ENCODE data around the gene ZCCHC14.
A peak's percentile ranks its signal among the peaks of the same experiment; 100 is the strongest.
"Not testable (repeated sequence)": the region's sequence is repeated elsewhere in the genome, so short reads cannot be mapped to it uniquely, and the experiment has no call there.

Gene ZCCHC14

DNA sequence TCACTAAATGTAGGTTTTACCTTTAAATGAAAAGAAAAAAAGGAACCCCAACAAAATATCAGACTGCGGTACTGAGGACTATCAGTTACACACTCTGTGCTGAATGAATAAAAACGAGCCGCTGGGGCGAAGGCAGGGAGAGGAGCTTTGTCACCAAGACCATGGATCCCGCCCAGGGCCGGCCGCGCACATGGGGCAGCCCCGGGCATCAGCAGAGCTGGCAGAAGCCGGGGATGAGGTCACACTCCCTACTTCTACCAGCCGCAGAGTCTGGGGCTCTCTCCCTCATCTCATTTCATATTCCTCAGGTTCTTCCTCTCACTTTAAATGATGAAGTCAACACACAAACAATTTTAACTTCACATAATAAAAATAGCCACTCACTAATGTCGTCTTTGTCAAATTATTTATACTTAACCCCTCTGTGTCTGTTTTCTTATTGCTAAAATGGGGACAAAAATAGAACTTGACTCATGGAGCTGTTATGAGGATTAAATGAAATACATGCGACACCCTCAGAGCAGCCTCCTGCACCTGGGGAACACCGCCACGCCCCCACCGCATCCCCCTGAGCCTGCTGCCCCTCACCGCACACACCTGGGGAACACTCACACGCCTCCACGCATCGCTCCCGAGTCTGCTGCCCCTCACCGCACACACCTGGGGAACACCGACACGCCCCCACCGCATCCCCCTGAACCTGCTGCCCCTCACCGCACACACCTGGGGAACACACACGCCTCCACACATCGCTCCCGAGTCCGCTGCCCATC is 15.4 kb downstream of the ZCCHC14 start:
- not testable (repeated sequence) for DNase-seq (ENCODE audit: low read depth in 2 of 2)

DNA sequence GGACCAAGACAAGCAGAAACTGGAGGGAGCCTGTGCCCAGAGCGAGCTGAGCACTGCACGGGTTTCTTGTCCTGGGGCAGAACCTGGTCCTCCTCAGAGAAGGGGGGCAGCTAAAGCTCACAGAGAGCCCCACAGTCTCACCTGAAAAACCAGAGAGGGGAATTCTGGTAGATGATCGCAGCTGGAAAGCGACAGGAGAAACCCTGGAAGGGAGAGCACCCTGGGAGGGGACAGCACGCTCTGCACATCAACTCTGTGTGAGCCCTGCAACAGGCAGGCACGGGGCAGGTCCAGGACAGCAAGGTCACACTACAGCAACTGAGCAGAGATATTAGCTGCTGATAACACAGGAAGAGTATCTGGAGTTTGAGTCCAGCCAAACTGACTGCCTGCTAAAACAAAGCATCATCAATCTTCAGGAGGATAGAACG is 18.2 kb downstream of the ZCCHC14 start:
- DNase-seq (ENCODE audit: low read depth in 2 of 2) = no peak

DNA sequence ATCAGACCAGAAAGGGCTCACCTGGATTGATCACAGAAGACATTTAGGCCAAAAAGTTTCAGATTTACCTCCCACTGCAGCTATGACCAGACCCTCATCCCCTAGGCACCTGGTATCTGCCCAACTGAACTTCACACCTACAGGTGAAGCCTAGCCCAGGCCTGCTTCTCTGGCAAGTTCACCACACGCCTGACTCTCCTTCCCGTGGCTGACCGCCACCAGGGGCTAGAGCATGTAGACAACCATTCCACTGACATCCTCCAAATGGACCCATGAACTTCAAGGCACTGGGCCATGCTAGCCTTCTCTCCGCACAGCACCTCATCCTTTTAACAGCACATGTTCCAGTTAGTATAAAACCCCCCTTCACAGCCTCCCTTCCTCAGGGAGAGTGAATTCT is 18.8 kb downstream of the ZCCHC14 start:
- no peak for DNase-seq (ENCODE audit: low read depth in 2 of 2)

DNA sequence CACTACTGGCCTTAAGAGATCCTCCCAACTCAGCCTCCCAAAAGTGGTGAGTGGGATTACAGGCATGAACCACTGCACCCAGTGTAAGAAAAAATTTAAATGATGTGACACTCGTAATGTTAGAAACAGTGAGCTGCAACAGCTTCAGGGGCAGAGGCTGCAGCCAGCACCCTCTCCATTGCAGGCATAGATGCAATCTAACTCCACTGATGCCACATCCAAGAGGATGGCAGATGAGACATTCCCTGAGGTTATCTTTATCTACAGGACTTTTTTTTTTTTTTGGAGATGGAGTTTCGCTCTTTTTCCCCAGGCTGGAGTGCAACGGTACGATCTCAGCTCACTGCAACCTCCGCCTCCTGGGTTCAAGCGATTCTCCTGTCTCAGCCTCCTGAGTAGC is 19.9 kb downstream of the ZCCHC14 start:
- no peak for DNase-seq (ENCODE audit: low read depth in 2 of 2)

DNA sequence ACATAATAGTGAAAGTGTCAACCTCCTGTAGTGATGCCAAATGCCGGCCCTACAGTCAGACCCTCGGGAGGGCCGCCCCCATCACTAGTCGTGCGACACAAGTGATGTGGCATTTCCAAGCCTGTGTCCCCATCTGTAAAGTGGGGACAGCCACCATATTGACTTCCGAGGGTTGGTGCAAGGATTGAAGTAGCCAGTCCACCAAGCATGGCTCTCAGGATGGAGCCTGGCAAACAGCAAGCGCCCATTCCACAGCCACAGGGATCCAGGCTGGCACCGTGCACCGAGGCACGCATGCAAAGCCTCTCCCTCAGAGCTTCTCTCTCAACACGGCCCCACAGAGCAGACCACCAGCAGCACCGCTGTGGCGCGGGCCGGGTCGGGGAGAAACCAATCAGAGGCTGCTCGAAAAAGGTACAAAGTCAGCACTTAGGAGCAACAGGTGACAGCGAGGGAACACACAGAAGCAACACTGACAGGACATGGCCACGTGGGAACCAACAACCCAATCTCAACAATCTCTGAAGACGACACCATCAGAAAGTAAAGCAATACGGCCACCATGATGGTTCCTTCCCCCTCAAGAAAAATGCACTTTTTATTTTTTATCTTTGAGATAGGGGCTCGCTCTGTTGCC is 20.6 kb downstream of the ZCCHC14 start:
- DNase-seq (ENCODE audit: low read depth in 2 of 2) = no peak

DNA sequence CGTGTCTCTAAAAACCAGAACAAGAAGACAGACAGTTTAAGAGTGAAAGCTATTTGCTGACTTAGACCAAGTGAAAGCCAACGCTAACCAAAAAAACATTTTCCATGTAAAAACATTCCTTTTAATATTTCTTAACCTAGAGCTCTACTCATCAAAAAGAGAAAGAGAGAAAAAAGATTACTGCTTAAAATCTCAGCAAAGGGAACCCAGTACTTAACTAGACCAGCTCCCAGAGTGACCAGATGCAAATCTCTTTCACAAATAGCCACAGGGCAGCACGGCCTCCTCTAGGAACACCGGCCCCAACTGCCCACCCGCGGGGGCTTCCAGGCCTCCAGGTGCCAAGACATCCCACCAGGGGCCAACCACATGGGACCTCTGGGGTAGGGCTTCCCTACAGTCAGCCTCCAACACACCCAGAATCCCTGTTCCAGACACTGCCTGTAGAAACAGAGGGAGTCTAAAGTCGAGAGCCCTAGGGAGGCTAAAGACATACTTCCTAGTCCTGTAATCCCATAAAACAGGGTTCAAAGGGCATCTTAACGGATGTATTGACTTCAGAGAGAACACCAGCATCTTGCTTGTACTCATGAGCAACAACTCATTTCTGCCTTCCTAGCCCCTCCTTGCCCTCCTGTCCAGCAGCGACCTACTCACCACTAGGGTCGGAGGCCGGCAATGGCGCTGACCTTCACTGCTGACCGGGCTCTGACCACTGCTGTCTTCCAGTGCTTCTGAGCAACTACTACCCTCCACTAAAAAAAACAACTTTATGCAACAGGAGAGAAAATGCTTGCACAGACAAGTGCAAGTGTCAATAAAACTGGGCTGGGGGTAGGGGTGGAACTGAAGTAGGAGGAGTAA is 21.3 kb downstream of the ZCCHC14 start:
- no peak for DNase-seq (ENCODE audit: low read depth in 2 of 2)

DNA sequence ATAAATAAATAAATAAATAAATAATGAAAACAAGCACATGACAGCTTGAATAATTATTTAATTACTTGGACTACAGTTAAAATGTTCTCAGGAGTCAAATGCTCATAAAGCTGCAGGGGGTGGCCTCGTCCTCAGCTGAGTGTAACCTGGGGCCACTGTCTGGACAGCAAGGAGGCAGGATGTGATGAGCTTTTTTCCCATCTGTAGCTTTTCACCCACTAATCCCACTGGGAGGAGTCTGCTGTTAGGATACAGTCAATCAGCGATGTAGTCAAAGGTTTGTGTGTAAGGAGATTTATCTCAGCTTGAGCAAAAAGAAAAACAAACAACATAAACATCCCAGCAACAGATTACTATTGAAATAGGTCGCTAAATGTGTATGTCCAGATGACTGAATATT is 22.5 kb downstream of the ZCCHC14 start:
- no peak for DNase-seq (ENCODE audit: low read depth in 2 of 2)

DNA sequence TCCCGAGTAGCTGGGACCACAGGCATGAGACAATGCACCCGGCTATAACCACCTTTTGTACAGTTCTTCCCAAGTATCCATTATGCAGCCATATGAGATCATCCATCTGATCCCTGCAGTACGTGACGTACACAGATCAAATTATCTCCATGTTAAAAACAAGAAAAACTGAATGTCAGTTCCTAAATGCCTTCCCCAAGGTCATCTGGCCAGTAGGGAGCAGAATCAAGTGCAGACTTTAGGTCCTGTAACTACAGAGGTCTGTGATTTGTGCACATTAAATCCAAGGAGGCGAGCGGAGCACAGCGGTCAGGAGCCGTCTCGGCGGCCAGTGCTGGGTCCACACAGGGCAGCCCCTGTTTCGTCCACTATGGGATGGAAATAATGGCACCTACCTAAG is 23.7 kb downstream of the ZCCHC14 start:
- DNase-seq (ENCODE audit: low read depth in 2 of 2) = no peak

DNA sequence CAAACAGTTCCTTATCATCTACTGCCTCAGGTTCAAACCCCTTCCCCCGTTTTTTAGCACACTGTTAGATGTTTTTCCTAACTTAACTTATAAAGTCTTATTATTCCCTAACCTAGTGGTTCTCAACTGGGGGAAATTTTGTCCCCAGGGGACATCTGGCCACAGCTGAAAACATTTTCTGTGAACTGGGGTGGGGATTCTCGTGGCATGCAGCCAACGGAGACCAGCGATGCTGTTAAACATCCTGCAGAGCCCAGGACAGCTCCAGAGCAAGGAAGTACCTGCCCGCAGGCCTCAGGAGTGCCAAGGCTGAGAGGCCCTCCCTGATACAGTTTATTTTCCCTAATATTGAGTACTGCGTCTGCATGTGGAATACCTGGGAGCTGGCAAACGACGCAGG is 24.3 kb downstream of the ZCCHC14 start:
- no peak for DNase-seq (ENCODE audit: low read depth in 2 of 2)

DNA sequence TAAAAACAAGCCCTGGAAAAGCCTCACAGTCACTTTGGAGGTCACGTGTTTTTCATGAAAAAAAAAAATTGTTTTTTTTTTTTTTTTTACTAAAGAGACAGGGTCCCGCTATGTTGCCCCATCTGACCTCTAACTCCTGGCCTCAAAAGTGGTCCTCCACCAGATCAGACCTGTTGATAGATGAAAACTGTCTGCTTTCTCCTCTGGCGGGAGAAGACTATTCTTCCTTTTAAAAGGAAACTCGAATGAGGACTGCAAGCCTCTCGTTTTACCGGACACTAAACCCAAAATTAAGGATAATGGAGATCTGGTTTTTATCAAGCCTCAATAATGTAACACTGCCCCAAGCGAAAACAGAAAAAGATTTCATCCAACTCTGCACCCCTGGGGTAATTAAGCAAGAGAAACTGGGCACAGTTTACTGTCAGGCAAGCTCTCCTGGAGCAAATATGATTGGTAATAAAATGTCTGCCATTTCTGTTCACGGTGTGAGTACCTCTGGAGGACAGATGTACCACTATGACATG is 25.8 kb downstream of the ZCCHC14 start:
- no peak for DNase-seq (ENCODE audit: low read depth in 2 of 2)

DNA sequence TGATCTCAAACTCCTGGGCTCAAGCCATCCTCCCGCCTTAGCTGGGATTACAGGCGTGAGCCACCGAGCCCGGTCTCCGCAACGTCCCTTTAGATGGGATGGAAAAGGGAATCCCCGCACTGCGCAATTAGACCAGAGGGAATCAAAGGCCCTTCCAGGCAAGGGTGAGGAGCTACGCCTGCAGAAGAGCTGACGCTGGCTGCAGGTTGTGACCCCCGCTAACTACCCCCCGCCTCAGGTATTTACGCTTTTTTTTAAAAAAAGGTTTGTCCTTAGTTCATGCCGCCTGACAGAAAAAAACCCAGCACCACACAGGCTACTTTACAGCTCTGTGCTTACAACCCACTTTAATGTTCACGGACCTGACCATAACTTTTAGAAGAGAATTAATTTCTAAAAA is 26.9 kb downstream of the ZCCHC14 start:
- DNase-seq (ENCODE audit: low read depth in 2 of 2) = no peak

DNA sequence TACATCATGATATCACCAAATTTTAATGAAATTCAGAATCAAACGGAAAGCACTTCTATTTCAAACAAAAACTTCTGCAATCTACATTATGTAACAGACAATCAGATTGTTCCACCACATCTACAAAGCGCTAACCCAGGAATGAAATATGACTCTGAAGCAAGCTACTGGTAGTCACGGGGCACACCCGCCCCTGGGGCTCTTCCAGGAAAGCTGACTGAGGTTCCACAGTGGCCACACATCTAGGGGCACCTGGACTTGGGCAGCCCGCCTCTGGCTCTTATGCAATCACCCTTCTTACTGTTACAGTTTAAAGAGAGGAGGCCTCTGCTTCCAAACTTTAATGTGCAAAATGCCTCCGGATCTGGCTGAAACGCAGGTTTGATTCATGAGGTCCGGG is 27.5 kb downstream of the ZCCHC14 start:
- DNase-seq (ENCODE audit: low read depth in 2 of 2) = no peak

DNA sequence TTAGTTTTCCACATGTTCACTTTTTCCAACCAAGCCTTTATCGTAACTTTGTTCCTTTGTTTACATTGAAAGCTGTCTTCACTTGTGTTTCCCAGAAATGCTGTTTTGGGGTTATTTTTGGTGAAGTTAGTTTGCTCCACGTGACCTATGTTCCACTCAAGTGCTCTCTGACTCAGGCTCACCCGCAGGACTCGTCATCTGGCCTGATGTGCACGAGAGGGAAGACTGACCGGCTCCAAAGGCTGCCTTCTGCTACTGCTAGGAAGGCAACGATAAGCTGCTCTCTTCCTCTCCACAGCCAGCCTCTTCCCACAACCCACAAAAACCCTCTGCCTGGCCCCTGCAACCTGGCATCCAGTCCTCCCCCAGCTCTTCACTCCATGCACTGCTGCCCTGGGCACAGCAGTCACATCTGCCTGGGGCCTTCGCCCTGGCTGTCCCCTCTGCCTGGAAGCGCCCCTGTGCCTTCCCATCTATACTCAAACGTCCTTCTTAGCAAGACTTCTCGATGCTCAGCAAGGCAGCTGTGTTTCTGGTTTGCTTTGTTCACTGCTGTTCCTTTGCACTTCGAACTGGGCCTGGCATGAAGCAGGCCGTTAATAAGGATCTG is 28.0 kb downstream of the ZCCHC14 start:
- DNase-seq (ENCODE audit: low read depth in 2 of 2) = peak in 1 of 2 donors; percentile 28

DNA sequence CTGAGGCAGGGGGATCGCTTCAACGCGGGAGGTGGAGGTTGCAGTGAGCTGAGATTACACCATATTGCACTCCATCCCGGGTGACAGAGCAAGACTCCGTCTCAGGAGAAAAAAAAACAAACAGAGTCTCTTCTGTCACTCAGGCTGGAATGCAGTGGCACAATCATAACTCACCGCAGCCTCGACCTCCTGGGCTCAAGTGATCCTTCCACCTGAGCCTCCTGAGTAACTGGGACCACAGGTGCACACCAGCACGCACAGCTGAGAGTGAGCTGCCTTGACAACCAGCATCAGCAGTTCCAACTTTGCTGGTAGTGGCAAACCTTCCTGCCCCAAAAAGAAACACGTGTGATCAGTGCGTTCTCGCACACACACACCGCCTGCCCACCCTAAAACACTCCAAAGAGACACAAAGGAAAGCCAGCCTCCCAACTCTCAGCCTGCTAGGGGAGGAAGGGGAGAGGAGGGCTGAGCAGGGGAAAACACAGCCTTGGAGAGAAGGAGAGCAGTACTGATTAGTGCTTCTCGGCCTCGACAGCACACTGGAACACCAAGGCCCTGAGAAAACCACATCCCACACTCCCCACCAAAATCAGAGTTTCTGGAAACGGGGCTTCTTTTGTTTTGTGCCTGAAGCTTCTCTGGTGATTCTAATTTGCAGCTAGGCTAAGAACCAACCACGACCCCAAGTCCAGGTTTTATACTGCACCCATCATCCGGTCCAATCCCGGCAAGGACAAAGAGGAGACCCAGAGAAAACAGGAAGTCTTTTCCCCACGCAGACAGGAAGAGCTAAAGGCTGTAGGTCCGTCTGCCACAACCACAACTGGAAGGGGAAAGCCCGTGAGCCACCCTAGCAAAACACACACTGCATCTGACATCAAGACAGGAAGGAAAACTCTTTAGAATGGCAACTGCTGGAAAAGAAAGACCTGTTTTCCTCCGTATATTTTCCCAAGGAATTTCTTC is 28.8 kb downstream of the ZCCHC14 start:
- no peak for DNase-seq (ENCODE audit: low read depth in 2 of 2)

DNA sequence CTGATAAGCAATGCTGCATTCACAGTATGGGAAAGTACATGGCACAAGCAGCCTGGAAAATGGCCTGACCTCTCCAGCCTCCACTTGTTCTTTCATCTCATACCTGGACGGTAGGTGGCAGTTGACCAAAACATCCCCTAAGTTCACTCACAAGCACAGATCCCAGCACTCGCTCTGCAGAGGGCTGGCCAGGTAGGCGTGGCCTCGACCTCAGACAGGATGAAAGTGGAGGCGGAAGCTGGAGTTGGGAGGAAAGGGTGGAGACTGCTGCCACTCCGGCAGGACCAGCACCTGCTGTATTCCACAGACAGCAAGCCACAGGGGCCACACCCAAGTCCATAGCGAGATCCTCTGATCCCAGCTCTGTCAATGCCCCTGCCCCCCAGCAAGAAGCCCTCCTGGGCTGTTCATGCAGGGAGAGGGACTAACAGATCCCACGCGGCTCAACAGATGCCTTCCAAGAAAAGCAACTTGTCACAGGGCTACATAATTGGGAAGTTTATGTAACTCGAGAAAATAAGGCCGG is 31.3 kb downstream of the ZCCHC14 start:
- DNase-seq (ENCODE audit: low read depth in 2 of 2) = no peak

DNA sequence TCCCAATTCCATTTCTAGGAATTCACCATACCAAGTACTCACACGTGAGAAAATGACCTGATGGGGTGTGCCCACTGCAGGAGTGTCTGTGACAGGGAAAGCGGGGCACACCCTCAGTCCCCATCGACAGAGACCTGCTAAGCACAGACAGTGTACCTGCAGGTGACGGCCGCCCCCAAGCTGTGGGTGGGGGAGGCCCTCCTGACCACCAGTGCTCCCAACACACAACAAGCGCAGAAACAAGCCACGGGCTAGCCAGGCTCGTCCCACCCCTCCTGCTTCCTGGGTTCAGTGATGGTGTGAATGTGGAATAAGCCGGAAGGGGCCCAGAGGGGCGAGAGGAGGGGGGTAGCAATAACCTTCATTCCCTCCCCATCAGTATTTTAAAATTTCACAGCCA is 31.9 kb downstream of the ZCCHC14 start:
- no peak for DNase-seq (ENCODE audit: low read depth in 2 of 2)

DNA sequence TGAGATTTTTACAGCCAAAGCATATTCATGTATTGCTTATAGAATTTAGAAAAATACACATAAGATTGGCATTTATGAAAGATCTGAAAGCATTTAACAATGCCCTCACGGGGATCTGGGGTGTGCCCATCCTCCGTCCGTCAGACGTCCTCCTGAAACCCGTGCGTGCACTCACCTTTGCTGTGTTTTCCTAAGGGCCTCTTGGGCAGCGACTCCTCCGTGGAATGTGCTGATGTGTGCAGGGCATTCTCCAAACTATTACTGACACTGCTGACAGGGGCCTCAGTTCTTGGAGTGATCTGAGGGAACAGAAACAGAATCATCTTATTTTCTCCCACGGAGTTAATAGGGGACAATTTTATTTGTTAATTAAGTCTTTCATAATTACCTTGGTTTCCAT is 33.0 kb downstream of the ZCCHC14 start:
- DNase-seq (ENCODE audit: low read depth in 2 of 2) = no peak

DNA sequence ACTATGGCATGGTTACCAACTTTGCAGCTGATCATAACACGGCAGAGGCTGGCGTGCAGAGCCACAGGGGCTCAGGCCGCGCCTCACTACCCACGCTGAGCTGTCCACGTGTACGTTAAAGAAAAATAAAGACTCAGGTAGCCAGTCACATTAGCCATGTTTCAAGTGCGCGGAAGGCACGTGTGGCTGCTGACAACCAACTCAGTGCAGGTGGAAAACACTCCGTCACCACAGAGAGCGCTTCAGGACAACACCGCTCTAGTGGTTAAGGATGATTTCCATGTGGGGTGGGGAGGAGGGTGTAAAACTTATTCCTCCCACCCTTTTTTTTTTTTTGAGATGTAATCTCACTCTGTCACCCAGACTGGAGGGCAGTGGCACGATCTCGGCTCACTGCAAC is 33.8 kb downstream of the ZCCHC14 start:
- DNase-seq (ENCODE audit: low read depth in 2 of 2) = no peak

DNA sequence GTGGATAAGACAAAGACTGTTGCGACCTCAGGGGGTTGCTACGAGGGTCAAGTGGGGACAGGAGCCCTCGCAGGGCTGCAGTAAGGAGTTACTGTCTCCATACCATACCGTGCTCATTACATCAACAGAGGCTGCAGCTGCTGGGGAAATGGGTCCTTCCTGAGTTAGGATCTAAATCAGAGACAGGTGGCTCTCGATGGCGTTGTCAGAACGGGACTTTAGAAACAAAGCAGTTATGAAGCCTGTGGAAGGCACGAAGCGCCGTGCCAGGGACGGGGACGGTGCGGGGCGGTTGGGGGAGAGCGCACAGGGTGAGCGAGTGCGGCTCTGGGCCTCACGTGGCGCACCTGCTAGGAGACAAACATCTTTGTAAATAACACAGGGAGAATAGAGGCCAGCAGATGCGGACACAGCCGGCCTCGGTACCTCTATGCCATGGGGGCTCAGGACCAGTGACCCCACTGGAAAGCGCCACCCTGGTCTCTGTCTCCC is 34.4 kb downstream of the ZCCHC14 start:
- no peak for DNase-seq (ENCODE audit: low read depth in 2 of 2)

DNA sequence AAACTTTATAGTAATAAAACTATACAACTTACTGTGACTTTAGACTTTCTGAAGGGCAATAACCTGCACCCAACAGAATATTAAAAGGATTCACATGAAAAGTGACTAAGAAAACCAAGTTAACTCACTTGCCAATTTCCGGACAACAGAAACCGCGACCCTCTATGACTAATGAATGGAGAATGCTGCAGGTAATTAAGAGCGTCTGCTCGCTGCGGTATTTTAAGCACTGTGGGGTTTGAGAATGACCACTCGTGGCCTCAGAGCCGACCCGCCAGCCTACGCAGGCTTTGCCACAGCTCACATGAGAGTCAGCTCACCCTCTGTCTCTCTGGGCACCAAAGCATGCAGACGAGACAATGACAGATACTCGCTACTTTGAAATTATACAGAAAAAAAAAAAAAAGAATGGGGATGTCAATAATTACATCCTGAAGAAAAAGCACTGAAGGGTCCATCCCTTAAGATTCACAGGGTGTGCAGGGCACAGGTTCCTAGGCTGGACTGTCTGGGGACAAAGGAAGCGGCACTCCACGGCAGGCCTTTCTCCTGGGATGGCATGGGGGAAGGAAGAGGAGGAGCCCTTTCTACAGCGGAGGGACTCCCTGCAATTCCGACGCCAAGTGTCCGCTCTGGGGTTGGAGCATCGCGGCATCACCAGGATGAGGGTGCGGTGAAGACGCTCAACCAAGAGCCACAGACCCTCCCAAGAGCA is 35.0 kb downstream of the ZCCHC14 start:
- peak; percentile 17 to 24 for DNase-seq (ENCODE audit: low read depth in 2 of 2)

Data from stimulated activated CD8-positive, alpha-beta memory T cell treated with anti-CD3 and anti-CD28 coated beads, Interleukin-7, amount 100 ng/mL, for 4 hours (primary cell).